HEK293 (cell line): ENCODE measurements around the gene OR52E6.

Experiments
- CTCF ChIP-seq: fragments of 450-650 bp; formaldehyde crosslinking; IDR thresholded peaks from 2 replicates; pipeline ENCODE4 v1.5.1; 2016; ENCODE audit warnings: missing biosample characterization, missing genetic modification characterization
- INSM2 ChIP-seq: fragments of 450-650 bp; formaldehyde crosslinking; IDR thresholded peaks from 2 replicates; pipeline ENCODE4 v1.5.1; 2016; ENCODE audit warnings: missing biosample characterization, missing genetic modification characterization
- REST ChIP-seq: fragments of 450-650 bp; formaldehyde crosslinking; IDR thresholded peaks from 2 replicates; pipeline ENCODE4 v1.5.1; 2016; ENCODE audit warnings: missing biosample characterization, missing genetic modification characterization
- WT1 ChIP-seq: fragments of 450-650 bp; formaldehyde crosslinking; IDR thresholded peaks from 2 replicates; pipeline ENCODE4 v1.5.1; 2016; ENCODE audit warnings: missing biosample characterization, missing genetic modification characterization
- ZNF16 ChIP-seq: fragments of 450-650 bp; formaldehyde crosslinking; IDR thresholded peaks from 2 replicates; pipeline ENCODE4 v1.5.1; 2016; ENCODE audit warnings: low read depth, missing biosample characterization, missing genetic modification characterization
- ZNF169 ChIP-seq: fragments of 450-650 bp; formaldehyde crosslinking; IDR thresholded peaks from 2 replicates; pipeline ENCODE4 v1.5.1; 2016; ENCODE audit warnings: missing biosample characterization, missing genetic modification characterization
- ZNF274 ChIP-seq, 2 experiments: fragments of 200-500 bp in 1 of 2; fragments of 450-650 bp in 1 of 2; sonication (Bioruptor generic) in 1 of 2; formaldehyde crosslinking in 1 of 2; IDR thresholded peaks; 2 replicates each; pipeline versions ENCODE4 v1.5.1 to v1.6.1; 2014 to 2016; ENCODE audit warnings: borderline replicate concordance in 1 of 2, inconsistent platforms in 1 of 2, low read length in 1 of 2, missing biosample characterization in 1 of 2, missing genetic modification characterization in 1 of 2
- ZNF777 ChIP-seq: fragments of 450-650 bp; formaldehyde crosslinking; IDR thresholded peaks from 2 replicates; pipeline ENCODE4 v1.5.1; 2017; ENCODE audit warnings: missing biosample characterization, missing genetic modification characterization, borderline replicate concordance

GRCh38 chr11:5847711-5848110 lies 6.0 kb upstream of the OR52E6 start:
- TF ChIP-seq CTCF = no peak
- TF ChIP-seq WT1 = no peak
- no peak for TF ChIP-seq ZNF16 (tag by site-specific recombination)
- TF ChIP-seq ZNF777 = no peak
- no peak for TF ChIP-seq REST (tag by site-specific recombination)
- TF ChIP-seq INSM2 (tag by site-specific recombination) = no peak
- TF ChIP-seq ZNF274 (IDR thresholded peaks at IDR 0.05; ENCODE audit: low read length) = no peak
- no peak for TF ChIP-seq ZNF274 (tag by site-specific recombination; IDR thresholded peaks at IDR 0.05; ENCODE audit: borderline replicate concordance)
- TF ChIP-seq ZNF169 (tag by site-specific recombination) = no peak
